Measurements from ENCODE around the gene ACTN4.

The ACTN4 gene

DNA sequence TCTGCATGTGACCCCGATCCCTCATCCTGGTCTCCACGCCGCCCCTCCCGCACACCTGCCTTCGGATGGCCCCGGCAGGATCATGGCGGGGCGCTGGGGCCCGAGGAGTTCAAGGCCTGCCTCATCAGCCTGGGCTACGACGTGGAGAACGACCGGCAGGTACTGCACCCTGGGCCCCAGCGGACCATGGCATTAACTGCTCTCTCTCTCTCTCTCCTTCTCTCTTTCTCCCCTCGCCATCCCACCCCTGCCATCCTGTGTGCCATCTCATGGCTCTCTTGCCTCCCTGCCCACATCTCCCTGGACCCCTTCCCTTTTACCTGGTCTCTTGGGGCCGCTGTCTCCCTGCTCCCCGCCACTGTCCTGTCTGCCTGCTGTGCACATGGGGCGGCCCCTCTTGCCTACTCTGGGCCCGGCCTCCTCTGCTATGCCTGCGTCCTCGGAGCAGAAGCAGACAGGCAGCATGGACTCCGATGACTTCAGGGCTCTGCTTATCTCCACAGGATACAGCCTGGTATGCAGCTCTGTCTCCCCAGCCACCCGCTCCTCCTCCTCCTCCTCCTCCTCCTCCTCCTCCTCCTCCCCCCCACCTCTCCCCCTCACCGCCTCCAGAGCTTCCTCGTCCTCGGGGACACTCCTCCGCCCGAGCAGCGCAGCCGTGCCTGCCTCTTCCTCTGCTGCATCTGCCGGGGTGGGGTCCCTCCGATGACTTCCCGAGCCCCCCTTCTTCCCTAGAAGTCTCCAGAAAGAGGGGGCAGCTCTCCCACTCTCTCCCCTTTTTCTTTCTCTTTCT, 80.6 kb downstream of the ACTN4 start:
- no peak for DNase-seq

DNA sequence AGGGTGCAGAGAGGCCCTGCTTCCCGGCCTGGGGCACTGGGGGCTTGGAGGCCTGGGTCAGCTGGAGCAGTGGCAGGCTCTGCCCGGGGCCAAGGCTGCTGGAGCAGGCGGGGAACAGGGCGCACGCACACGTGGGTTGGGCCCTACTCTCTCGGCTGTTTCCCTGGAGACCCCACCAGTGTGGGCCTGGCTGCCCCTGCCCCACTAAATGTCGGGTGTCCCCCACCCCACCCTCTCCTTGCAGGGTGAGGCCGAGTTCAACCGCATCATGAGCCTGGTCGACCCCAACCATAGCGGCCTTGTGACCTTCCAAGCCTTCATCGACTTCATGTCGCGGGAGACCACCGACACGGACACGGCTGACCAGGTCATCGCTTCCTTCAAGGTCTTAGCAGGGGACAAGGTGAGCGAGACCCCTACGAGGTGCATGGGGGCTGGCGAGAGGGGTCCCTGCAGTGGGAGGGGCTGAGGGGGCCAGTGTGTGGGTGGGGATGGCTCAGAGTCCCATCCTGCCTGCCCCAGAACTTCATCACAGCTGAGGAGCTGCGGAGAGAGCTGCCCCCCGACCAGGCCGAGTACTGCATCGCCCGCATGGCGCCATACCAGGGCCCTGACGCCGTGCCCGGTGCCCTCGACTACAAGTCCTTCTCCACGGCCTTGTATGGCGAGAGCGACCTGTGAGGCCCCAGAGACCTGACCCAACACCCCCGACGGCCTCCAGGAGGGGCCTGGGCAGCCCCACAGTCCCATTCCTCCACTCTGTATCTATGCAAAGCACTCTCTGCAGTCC, 81.5 kb downstream of the ACTN4 start:
- no peak for DNase-seq

DNA sequence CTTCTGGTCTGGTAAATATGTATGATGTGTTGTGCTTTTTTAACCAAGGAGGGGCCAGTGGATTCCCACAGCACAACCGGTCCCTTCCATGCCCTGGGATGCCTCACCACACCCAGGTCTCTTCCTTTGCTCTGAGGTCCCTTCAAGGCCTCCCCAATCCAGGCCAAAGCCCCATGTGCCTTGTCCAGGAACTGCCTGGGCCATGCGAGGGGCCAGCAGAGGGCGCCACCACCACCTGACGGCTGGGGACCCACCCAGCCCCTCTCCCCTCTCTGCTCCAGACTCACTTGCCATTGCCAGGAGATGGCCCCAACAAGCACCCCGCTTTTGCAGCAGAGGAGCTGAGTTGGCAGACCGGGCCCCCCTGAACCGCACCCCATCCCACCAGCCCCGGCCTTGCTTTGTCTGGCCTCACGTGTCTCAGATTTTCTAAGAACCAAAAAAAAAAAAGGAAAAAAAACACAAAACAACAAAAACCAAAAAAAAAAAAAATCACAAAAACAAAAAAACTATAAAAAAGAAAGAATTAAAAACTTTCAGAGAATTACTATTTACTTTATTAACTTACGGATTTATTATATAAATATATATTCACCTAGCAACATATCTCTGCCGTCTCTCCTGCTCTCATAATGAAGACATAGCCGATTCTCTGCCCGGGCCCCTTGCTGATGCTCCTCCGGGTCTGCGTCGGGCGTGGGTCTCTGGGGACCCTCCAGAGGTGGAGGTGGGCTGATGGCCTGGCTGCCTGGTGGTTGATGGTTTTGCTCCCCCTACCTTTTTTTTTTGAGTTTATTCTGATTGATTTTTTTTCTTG, 82.4 kb downstream of the ACTN4 start:
- peak; percentile 28 for DNase-seq

- no peak for DNase-seq
These were observed 83.0 kb downstream of the ACTN4 start for GRCh38 chr19:38730470-38730730.

DNA sequence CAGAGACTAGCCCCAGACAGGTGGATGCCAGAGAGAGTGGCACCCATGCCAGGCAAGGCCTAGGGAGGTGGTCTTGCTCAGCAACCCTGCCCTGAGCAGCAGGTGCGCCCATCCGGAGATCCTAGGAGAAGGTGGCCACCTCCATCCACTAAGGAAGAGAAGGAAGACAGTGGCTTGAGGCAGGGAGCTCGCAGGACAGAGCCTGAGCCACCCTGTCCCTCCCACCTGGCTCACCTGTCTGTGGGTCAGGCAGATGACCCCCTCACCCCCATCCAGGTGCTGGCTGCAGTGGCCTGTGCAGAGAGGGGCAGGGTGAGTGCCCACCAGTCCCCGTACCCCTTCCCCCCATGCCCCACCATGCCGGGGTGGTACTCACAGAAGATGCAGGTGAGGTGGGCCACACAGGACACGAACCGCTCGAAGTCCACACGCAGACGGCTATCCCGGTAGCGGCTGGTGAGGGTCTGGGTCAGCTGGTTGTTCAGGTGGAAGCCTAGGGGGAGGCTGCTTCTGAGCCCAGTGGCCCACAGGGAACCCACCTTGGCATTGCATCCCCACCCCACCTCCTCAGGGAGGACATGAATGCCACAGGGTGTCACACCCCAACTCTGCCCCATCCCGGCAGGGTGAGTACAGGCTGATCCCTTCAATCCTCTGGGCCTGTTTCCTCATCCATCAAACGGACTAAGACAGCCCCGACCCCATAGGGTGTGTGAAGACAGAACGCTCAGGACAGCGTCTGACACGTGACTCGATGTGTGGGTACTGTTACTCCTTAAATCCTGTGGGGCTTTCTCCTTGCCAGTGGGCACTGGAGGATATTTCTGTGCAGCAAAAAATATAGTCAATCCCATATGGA, 83.5 kb downstream of the ACTN4 start:
- DNase-seq = no peak

- DNase-seq = peak; percentile 83
These were observed 84.3 kb downstream of the ACTN4 start for GRCh38 chr19:38731654-38732301.

DNA sequence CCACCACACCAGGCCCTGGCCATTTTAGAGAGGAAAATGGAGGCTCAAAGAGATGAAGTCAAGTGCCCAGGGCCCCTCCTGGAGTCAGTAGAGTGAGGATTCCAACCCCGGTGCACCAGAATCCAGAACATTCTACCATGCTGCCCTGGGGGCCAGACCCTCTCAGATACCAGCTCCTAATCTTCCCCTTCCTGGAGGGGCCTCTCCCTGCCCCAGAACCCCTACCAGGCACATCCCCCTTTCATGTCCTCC, 85.7 kb downstream of the ACTN4 start:
- no peak for DNase-seq

DNA sequence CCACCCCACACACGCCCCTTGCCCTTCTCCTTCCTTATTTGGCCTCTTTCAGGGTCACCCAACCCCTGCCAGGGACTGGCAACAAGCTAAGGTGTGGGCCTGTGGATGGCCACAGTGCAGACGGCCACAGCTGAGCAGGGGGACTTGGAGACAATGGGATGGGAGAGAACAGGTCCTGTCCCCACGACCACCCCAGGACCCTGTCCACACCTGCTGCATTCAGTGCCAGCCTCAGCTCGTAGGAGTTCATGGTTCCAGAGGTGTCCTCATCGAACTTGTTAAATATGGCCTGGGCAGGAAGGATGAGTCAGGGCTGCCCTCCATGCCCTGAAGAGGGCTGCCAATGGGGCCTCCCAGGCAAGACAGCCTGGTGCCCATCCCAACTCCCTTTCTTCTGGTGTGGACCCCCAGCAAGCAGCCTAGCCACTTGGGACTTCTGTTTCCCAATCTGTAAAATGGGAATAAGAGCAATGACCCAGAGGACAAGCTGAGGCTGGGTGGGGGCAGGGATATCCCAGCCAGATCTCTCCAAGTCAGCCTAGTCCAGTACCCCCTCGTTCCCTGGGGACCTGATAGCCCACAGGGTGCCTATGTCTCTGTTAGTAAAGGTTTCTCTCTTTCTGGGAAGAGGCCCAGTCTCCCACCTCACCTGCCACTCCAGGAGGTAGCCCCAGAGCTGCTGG, 86.2 kb downstream of the ACTN4 start:
- DNase-seq = no peak

GRCh38 chr19:38734176-38734425, 86.7 kb downstream of the ACTN4 start:
- no peak for DNase-seq

GRCh38 chr19:38734426-38735256, 87.2 kb downstream of the ACTN4 start:
- no peak for DNase-seq

DNA sequence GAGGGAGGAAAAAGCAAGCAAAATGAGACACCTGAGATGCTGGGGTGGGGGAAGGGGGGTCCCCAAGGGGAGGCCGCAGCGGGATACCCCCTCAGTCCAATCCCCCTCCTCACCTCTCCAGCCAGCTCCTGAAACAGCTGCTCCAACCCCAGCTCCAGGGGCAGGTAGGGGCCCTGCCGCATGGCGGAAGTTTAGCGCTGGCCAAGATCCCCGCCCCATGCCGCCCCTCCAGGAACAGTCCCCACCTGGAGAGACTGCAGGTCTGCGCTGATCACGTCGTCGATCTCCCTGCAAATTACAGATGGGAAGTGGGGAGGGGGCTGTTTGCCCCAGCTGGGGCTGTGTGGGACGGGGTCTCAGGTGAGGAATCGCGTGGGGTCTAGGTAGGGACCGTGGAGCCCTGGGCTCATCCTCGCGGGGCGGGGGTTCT, 87.8 kb downstream of the ACTN4 start:
- DNase-seq = peak; percentile 76

GRCh38 chr19:38736036-38736412, 88.6 kb downstream of the ACTN4 start:
- no peak for DNase-seq

DNA sequence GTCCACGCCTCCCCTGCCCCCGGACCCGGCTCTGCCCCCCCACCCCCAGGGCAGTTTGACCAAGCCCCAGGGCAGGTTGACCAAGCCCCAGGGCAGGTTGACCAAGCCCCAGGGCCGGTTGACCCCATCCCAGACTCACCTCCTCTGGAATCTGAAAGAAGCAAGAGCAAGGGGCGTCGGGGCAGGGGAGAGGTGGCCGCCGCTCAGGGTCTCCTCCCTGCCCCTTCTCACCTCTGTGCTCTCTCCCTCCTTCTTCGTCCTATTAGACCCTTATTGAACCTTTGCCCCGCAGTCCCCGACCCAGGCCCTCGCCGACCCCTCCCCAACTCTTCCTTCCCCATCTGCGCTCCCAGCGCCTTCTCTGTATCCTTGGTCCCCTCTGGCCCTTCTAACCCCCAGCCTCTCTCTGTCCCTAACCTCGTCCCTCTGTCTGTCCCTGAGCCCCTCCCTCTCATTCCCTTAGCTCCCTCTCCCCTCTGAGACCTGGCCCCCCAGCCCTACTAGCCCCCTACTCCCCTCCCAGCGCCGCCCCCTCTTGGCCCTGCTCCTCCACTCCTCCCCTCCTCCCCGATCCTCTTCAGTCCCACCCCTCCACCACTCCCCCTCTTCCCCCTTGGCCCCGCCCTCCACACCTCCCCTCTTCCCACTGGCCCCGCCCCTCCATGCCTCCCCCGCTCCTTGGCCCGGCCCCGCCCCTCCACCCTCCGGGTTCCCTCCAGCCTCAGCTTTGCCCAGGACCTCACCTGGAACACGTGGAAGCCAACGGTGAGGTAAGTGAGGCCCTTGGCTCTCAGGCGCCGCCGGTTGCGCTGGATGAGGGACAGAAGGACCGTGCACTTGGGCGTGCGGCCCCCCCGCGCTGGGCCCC, 89.2 kb downstream of the ACTN4 start:
- DNase-seq = peak; percentile 36

DNA sequence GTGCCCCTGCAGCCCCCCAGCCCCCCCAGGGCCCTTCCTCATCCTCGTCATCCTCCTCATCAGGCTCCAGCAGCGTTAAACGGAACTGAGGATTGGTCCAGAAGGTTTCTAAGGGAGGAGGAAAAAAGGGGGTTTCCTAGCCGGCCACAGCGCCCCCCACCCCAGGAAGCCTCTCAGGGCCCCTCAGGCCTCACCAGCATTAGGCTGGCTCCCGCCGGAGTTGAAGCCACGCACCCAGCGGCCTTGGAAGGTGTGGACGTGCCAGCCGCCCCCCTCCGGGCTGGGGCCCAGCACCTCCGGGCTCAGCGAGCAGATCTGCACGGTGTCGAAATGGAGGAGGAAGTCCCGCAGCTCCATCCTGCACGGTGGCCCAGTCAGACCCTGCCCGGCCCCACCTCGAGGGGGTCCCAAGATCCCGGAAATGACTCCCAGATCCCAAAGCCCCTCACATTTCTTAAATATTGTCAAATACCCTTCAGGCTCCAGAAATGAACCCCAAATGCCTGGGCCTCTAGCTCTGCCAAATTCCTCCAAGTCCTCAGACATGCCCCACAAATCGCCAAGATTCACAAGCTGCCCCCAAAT, 89.9 kb downstream of the ACTN4 start:
- no peak for DNase-seq

GRCh38 chr19:38737921-38738737, 90.7 kb downstream of the ACTN4 start:
- DNase-seq = no peak

DNA sequence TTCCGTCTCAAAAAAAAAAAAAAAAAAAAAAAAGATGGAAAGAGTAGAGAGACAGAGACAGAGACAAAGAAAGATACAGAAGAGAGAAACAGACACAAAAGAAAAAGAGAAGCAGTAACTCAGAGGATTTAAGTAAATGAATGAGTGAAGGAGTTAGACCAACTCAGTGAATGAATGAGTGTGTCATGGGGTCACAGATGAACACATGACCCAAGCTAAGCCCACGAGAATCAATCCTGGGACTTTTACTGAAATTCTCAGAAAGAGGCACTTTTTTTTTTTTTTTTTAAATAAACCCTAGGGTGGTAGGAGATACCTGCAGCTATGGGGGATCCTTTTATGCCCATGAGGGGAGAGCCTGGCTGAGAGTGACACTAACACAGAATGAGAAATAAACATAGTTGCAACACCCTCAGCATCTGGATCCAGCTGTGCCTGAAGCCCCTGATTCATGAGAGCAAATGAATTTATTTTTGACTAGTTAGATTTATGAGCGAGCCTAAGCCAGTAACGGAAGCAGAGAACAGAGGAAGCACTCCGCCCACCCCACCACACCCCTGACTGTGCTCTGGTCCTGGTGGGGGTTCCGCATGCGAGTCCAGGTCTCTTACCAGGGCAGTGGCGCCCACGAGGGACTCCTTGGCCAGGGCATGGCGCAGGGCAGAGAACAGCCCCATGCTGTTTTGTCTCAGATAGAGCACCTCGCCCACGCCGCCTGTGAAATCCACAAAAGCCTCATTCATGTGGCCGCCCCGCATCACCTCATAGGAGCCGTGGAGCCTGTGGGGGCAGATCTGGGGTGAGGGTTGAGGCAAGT, 92.2 kb downstream of the ACTN4 start:
- no peak for DNase-seq

GRCh38 chr19:38740257-38740592, 92.8 kb downstream of the ACTN4 start:
- no peak for DNase-seq

GRCh38 chr19:38740932-38741331, 93.5 kb downstream of the ACTN4 start:
- DNase-seq = no peak
